NCI-H1048 (cell line): ENCODE results near the gene FAAP20.

Experiments
- DNase-seq: peaks from one replicate; lab custom pipeline; 2025; lab: John Stamatoyannopoulos, UW

FAAP20 gene

DNA sequence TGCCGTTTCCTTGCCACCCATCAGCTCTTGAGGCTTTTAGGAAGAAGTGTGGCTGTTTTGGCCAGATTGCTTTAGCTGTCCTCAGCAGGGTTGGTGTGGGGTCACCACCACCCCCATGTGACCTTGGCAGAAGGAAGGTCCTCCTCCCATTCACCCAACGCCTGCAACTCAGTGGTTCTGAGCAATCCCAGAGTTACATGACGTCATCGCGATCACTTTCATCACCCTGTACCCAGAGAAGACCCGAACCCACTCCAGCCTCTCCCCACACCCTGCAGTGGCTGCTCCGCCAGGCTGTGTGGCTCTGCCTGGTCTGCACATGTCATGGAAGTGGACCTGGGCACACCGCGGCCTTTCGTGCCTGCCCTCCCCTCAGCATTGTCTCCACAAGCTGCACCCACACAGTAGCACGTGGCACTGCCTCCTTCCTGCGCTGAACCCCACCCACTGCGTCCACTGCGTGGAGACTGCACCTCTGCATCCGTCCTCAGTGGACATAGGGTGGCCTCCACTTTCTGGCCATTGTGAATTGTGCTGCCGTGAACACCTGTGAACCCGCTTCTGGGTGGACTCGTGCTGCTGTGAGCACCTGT, 16.5 kb downstream of the FAAP20 start:
- DNase-seq = no peak

DNA sequence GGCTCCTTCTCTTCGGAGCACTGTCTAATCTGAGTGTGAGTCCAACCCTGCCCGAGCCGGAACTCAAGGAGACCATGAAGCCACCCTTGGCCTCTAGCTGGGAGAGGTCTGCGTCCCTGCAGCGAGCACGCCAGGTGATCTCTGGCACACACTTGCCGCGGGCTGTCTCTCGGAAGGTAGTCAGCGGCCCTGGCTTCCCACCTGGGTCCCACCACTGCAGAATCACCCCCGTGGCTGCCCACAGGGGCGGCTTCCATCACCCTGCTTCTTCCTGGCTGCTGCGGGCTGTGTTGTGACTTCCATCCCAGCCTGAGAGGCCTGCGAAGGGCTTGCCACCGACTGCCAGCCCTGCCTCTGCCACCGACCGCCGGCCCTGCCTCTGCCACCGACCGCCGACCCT, 17.0 kb downstream of the FAAP20 start:
- no peak for DNase-seq

DNA sequence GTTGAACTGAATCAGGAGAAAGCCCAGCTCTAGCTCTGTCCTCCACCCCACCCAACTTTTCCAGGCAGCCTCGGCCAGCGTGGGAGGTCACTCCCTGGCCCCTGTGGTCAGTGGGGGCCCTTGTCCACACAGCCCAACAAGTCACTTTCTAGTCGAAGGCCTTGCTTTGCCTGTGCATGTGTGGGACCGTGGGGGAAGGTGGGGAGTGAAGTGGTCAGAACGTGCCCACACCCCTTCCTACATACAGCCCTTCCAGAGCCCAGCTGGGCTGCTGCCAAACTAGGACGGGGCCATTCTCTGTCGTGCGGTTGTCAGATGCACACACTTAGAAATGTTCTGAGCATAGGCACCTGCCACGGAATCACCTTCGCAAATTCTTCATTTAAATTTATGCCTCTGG, 18.0 kb downstream of the FAAP20 start:
- no peak for DNase-seq

DNA sequence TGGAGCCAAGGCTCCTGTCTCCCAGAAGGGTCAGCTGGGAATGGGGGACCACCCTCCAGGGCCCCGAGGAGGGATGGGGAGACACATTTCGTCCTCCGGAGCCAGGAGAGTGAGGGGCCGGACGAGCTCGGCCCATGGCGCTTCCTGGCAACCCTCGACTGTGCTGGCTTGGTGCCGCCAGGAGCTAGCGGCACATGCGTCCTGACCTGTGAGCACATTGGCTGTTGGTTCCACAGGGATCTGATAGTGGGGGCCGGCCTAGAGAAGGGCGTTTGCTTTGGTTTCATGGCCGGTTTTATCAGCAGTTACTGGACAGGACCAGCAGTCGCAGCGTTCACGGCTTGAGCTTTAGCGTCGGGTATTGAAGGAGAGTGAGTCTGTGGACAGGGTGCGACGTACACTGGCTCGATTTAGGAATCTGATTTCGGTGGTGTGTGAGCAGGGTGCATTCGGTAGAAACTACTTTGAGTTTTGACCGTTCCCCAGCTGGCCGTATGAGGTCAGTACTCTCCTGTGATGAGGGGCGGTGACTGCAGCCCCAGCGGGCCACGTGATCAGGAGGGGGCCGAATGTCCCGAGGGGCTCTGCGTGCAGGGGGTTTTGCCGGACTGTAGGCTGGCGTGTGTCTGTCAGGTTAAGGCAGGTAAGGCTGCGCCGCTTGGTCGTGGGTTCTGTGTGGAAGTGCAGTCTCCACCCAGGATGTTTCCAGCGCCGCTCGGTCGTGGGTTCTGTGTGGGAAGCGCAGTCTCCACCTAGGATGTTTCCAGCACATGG, 18.7 kb downstream of the FAAP20 start:
- no peak for DNase-seq

DNA sequence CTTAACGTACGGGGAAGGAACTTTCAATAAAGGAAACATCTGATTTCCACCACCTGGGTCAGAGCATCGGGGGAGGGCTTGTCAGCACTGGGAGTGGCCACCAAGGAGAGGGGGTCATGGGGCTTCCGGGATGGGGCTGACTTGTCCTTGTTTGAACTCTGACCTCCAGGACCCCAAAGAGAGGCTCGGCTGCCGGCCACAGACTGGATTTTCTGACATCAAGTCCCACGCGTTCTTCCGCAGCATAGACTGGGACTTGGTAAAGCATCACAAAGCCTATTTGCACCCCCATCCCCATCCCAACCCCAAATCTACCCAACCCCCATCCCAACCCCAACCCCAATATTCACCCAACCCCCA, 19.5 kb downstream of the FAAP20 start:
- DNase-seq = no peak

DNA sequence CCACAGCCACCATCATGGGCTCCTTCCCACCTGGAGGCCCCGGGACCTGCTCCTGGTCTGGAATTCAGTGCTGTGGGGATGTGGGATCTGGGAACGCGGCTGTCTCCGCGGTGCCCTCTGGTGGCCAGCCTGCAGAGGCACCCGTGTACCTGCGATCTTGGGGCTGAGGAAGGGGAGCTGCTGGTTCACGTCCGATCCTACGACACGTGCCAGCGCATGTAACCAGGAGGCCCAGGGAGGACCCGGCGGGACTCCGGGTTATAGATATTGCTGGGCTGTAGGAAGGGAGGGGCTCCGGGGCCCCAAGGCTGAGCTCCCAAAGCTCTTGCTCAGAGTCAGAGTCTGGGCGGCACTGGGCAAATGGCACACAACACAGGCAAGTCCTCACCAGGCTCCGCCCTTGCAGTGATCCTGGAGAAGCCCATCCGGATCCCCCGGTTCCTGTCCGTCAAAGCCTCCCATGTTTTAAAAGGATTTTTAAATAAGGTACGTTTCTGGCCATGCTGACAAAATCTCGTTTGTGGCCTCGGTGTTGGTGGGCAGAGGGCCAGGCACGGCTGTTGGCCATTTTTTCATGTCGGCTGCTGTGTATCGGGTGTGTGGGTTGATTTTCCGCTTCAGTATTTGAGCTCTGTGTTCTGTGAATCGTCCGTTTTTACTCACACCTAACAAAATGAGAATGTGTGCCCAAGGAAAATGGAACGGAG, 20.1 kb downstream of the FAAP20 start:
- DNase-seq = no peak

DNA sequence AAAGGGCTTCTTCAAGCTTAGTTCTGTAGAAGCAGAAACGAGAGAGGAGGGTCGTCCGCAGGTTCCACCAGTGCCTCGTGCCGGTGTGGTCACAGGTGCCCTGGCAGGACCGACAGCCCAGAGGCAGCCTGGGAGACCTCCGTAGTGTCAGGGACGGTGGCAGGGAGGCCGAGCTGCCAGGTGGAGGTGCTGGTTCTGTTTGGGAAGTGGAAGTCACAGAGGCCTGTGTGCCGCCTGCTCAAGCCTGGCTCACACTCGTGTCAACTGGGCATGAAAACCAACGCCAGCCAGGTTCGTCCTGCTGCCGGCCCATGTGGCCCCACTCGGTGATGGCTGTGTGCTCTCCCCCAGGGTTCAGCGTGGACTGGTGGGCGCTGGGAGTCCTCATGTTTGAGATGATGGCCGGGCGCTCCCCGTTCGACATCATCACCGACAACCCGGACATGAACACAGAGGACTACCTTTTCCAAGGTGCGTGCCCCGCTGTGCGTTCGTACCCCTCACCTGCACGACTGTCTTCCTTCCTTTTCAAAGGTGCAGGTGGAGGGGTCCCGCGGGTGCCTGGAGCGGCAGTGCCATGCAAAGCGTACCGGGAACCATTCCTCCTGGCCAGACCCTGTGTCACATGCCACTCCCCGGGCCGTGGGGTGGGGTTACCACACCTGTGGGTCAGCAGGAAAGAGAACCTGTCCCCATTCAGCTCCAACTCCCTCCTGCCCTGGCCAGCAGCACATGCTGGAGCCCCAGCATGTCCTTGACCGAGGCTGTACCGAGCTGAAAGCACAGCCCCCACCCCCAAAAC, 20.8 kb downstream of the FAAP20 start:
- DNase-seq = no peak

DNA sequence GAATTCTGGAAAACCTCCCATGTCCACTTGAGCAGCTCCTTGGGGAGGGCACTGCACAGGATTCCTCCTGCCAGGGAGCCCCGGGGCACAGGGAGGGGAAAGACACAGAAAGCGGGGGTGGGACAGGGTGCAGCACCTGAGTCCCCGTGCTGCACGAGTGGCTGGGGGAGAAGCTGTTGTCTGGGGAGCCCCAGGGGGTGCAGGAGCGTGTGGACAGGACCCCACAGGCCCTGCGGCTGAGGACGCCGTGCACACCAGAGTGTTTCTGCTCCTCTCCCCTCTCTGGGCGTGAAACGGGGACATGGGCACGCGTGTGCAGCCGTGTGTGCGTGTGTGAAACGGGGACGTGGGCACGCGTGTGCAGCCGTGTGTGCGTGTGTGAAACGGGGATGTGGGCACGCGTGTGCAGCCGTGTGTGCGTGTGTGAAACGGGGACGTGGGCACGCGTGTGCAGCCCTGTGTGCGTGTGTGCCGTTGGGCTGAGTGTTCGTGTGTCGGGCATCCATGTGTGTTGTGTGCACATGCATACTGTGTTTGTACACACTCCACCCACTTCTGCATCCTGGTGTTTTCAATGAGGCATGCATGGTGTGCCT, 21.9 kb downstream of the FAAP20 start:
- no peak for DNase-seq

DNA sequence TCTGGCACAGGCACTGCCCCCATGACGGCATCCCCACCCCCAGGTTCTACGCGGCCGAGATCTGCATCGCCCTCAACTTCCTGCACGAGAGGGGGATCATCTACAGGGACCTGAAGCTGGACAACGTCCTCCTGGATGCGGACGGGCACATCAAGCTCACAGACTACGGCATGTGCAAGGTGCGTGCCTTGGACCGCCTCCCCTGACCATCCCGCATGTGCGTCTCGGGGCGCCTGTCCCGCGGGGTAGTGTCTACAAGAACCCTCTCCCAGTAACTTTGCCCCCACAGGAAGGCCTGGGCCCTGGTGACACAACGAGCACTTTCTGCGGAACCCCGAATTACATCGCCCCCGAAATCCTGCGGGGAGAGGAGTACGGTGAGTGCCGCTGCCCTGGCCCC, 22.6 kb downstream of the FAAP20 start:
- no peak for DNase-seq

DNA sequence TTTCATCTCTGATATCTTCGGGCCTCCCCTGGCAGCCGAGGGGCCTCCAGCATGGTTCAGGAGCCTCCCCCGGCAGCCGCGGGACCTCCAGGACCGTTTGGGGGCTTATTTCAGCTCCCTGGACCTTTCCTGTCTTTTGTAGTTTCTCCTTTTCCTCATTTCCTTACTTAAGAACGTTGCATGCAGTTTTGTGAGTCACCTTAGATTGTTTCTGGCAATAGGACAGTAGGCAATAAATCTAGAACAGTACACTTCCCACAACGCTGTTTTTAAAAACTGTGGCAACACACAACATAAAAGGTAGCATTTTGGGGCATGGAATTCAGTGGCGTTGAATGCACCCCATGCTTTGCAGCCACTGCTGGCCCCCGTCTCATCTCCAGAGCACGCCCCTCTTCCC, 24.4 kb downstream of the FAAP20 start:
- DNase-seq = no peak

DNA sequence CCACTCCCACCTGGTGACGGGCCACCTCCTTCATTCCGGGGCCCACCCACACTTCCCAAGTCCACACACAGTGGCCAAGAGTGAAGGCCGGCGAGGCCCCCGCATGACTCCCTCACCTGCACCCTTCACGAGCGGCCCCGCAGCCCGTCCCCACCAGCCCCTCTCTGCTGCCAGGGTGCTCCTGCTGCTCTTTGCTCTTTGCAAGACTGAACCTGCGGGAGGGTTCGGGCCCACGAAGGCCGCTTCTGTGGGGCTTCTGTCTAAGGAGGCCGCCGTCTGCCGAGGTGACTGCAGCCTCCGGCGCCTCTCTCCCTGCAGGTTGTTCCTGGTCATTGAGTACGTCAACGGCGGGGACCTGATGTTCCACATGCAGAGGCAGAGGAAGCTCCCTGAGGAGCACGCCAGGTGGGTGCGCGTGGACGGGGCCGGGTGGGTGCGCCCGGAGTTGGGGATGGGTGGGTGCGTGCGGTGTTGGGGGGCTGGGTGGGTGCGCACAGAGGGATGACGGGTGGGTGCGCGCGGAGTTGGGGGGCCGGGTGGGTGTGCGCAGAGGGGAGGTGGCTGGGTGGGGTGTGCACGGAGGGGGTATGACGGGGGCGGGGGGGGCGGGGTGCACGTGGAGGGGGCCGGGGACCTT, 25.3 kb downstream of the FAAP20 start:
- DNase-seq = no peak

DNA sequence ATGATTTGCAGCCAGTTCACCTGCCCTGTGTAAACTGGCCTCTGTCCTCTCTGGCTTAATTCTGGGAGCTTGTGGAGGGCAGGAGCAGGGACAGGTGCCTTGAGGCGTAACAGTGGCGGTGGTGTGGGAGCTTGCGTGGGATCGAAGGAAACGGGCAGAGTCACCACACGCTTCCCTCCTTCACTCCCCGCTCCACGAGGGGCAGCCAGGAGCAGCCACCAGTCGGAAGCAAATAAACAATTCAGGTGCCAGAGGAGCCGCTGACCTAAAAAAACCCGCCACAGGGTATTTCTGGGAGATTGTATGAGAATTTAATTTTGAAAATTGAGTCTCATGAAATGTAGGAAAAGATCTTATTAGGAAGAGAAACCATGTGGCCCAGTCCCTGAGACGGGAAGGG, 26.0 kb downstream of the FAAP20 start:
- no peak for DNase-seq

DNA sequence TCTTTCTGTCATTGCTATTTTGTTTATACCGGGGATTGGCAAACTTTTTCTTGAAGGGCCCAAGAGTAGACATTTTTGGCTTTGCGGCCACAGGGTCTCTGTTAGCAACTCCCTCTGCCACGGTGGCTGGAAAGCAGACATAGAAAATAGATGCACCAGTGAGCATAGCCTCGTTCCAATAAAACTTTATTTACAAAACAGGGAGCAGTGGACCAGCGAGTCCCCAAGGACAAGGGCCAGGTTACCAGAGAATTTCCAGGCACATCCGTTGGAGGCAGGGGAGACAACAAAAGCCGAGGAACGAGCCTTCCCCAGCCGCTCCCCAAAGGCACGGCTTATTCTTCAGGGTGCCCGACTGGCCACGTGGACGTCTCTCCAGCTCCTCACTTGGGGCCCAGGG, 26.5 kb downstream of the FAAP20 start:
- DNase-seq = no peak

DNA sequence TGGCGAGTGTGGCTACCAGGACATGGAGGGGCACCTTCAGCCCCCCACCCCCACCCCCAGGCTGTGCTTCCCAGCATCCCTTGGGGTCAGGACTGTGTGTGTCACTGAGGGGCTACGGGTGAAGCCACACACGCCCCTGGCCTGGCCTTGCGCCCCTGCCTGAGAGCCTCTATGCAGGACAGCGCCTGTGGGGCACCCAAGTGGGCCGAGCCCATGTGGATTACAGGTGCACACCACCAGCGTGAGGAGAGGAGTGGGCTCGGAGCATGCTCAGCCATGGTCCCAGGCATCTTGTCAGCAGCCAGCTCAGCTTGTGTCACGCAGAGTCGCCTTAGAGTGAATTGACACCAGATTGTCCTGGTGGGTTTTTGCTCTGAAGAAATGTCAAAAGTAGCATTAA, 27.9 kb downstream of the FAAP20 start:
- DNase-seq = no peak

DNA sequence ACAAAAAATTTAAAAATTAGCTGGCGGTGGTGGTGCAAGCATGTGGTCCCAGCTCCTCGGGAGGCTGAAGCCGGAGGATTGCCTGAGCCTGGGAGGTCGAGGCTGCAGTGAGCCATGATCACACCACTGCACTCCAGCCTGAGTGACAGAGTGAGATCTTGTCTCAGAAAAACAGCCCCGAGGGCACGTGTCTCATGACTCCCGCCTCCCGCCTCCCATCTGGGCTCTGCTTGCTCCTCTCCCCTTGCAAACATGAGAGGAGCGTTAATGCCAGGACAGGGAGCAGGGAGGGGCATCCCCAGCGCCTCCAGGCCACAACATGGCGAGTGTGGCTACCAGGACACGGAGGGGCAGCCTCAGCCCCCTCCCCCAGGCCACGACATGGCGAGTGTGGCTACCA, 28.3 kb downstream of the FAAP20 start:
- DNase-seq = no peak

DNA sequence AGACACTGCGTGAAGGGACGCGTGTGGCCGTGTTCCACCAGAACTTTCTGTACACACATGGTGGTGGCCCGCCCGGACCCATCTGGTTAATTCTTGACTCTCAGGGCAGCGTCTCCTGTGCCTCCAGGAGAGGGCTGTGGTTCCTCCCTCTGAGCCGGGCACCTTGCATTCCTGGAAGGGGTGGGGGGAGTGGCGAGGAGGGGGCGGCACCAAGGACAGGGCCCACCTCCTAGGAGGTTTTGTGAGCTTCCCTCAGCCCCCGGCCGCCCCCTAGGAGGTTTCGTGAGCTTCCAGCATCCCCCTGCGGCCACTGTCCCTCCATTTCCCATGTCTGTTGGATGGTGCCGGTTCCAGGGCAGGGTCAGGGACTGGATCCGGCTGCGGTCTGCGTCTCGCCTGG, 28.9 kb downstream of the FAAP20 start:
- DNase-seq = no peak

DNA sequence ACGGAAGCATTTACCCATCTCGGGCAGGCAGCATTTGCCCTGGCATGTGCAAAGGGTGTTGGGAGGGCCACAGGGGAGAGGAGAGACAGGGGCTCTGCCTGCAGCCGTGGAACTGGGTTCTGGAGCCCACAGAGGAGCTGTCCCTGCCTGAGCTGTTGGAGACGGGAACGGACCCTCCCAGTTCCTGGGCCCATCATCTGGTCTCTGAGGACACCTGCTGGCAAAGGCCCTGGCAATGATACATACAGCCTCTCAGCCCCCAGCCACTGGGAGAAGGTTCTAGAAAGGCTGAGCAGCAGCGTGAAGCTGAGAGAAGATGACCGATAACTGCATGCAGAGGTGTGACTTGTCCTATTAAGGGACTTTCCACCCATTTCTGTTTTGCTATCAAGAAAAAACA, 31.4 kb downstream of the FAAP20 start:
- no peak for DNase-seq

DNA sequence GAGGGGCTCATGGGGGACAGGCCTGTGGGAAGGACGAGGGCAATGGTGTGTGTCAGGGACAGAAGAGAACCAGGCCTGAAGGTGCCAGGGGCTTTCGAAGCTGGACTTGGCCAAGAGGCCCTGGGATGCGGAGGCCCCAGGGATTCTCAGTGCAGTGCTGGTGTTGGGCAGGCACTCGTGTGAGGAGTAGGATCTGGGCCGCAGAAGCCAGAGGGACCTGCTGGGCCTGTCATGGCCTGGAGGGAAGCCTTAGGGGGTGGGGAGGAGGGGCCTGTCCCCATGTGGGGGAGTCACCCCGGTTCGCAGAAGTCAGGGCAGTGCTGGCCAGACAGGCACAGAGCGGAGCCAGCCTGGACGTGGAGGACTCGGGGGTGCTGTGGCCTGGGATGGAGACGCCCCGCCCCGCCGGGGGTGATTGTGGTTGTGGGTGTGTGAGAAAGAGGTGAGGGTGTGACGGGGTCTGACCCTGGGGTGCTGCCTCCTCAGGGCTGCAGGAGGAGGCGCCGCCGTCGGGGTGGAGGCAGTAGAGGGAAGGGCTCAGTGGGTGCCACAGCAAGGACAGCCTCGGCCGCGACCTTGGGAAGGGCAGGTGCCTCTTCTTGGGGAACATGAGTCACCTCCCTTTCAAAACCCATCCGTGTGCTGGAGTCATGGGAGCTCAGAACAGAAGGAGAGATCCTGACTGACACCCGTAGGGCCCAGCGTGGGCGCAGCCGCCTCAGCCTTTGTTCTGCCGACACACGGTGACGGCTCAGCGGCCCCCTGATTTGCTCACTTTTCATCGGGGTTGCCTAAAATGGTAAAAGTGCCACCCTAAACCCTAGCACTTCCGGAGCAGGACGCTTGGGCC, 33.9 kb downstream of the FAAP20 start:
- DNase-seq = no peak

DNA sequence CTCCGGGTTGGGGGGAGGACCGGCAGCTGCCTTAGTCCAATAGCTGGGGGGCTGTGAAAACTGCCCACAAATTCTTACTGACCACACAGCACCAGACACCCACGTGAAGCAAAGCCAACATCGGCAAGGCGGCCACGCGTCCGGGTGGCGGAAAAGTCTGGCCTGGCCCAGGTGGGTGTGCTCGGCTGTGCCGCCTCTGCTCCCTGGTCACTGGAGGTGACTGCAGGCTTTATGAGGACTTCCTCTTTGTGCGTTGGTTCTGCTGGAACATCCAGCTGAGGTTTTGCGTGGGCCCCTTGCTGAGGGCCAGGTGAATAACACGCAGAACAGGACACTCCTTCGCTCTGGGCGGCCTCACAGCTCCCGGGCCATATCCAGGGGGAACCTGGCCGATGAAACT, 35.4 kb downstream of the FAAP20 start:
- DNase-seq = no peak

DNA sequence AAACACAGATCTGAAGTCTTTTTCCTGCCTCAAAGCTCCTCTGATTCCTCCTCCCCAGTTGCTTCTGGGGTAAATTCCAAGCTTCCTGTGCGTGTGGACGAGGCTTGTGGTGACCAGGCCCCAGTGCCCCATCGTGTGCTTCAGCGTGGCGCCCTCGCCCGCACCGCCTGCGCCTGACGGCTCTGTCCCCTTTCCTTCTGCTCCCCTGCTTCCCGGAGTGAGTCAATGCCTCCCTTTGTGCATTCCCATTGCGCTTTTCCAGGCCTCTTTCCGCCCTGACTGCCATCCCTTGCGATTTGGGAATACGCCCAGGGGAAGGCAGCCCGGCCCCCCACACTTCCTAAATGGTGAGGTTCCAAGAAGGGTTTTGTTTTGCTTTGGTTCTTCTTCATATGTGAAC, 36.3 kb downstream of the FAAP20 start:
- no peak for DNase-seq

DNA sequence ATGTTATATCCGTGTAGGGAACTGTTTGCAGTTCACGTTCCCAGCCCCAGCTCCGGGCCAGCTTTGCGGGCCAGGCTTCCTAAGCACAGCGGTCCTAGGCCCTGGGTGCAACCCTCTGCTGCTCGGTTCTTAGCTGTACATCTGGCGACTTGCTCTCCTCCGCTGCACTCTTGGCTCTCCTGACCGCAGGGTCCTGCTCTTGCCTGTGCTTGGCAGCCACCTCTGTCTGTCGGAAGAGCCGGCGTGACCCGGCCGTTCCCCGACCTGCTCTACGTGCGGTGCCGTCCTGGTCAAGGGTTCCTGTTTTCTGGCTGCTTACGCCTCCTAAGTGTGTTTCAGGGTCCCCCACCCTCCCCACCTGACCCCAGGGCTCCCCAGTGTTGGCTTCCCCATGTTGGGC, 36.7 kb downstream of the FAAP20 start:
- DNase-seq = no peak
